NCI-H2227 treated with DMSO at 0.1 percent for 48 hours (cell line): ENCODE results near the gene SORCS2.

Experiments used
- DNase-seq: peaks from one replicate; lab custom pipeline; 2025; lab: John Stamatoyannopoulos, UW

Gene SORCS2

GRCh38 chr4:7192252-7193029 lies at the start of gene SORCS2:
SORCS2 (plus strand) TSS chr4:7192538.
- DNase-seq: peak; percentile 38

GRCh38 chr4:7144374-7145290 lies 47.7 kb upstream of the SORCS2 start:
- no peak for DNase-seq

- no peak for DNase-seq
Measured at GRCh38 chr4:7145291-7145934, 46.9 kb upstream of the SORCS2 start.

GRCh38 chr4:7146059-7146785 lies 46.1 kb upstream of the SORCS2 start:
- DNase-seq: no peak

- DNase-seq: no peak
Measured at GRCh38 chr4:7146786-7147115, 45.6 kb upstream of the SORCS2 start.

- no peak for DNase-seq
Measured at GRCh38 chr4:7147261-7147660, 45.1 kb upstream of the SORCS2 start.

GRCh38 chr4:7147661-7148310 lies 44.6 kb upstream of the SORCS2 start:
- DNase-seq: no peak

- DNase-seq: no peak
Measured at GRCh38 chr4:7148337-7148736, 44.0 kb upstream of the SORCS2 start.

- no peak for DNase-seq
Measured at GRCh38 chr4:7150036-7150635, 42.2 kb upstream of the SORCS2 start.

- no peak for DNase-seq
Measured at GRCh38 chr4:7151668-7152227, 40.6 kb upstream of the SORCS2 start.

- no peak for DNase-seq
Measured at GRCh38 chr4:7153711-7154110, 38.6 kb upstream of the SORCS2 start.

GRCh38 chr4:7154351-7154981 lies 37.9 kb upstream of the SORCS2 start:
- DNase-seq: no peak

GRCh38 chr4:7155590-7156071 lies 36.7 kb upstream of the SORCS2 start:
- no peak for DNase-seq

- DNase-seq: no peak
Measured at GRCh38 chr4:7156328-7156727, 36.0 kb upstream of the SORCS2 start.

GRCh38 chr4:7156761-7157488 lies 35.4 kb upstream of the SORCS2 start:
- DNase-seq: no peak

GRCh38 chr4:7157666-7158065 lies 34.7 kb upstream of the SORCS2 start:
- no peak for DNase-seq

GRCh38 chr4:7158081-7158750 lies 34.1 kb upstream of the SORCS2 start:
- DNase-seq: no peak

GRCh38 chr4:7158991-7159390 lies 33.3 kb upstream of the SORCS2 start:
- no peak for DNase-seq

GRCh38 chr4:7159923-7160322 lies 32.4 kb upstream of the SORCS2 start:
- no peak for DNase-seq
